Activated naive CD4-positive, alpha-beta T cell treated with anti-CD3 and anti-CD28 coated beads, Interleukin-2, amount 50 U/mL, for 72 hours (primary cell): ENCODE data around the gene OR6M1. TPM values are rescaled to one million over a fixed set of nuclear protein-coding genes. Genes with fewer than 3 reads are reported as not detected.

Source experiments
- ATAC-seq, 2 donors: fragments of 150-1000 bp; cut with Tn5 transposase; 2 replicates each; pipeline ENCODE4 v1.10.0; 2021; ENCODE audit warnings: mild to moderate bottlenecking in 2 of 2, moderate library complexity in 2 of 2
- DNase-seq, 2 donors: peaks; one replicate each; pipeline ENCODE4 v3.0.0; 2021 to 2022; ENCODE audit warnings: low spot score in 2 of 2
- H3K27ac Mint-ChIP-seq, 2 donors: one replicate each; pipeline ENCODE4 v1.8.0; 2022; ENCODE audit warnings: mild to moderate bottlenecking in 2 of 2, mixed read lengths in 2 of 2
- H3K36me3 Mint-ChIP-seq, 2 donors: one replicate each; pipeline ENCODE4 v1.8.0; 2022; ENCODE audit warnings: mixed read lengths in 2 of 2
- H3K9me3 Mint-ChIP-seq, 2 donors: one replicate each; pipeline ENCODE4 v1.8.0; 2022; ENCODE audit warnings: mixed read lengths in 2 of 2
- total RNA-seq, 2 donors: library from RNA; stranded (reverse); gene quantifications; one replicate each; pipeline ENCODE4 v1.2.3, GENCODE V29; 2022

The OR6M1 gene, protein sequence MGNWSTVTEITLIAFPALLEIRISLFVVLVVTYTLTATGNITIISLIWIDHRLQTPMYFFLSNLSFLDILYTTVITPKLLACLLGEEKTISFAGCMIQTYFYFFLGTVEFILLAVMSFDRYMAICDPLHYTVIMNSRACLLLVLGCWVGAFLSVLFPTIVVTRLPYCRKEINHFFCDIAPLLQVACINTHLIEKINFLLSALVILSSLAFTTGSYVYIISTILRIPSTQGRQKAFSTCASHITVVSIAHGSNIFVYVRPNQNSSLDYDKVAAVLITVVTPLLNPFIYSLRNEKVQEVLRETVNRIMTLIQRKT
- total RNA-seq: not detected

- Mint-ChIP-seq H3K36me3 (no peaks in the 10 kb centered on the region), H3K9me3 (no peaks in the 10 kb centered on the region), H3K27ac (no peak within 1 kb of the TSS)
- ATAC-seq (no peak), DNase-seq (no peak)
These were observed at the start of gene OR6M1 for GRCh38 chr11:123806249-123806648. OR6M1 (minus strand) TSS chr11:123806349; CDS start chr11:123806349, 0 bp downstream.

DNA sequence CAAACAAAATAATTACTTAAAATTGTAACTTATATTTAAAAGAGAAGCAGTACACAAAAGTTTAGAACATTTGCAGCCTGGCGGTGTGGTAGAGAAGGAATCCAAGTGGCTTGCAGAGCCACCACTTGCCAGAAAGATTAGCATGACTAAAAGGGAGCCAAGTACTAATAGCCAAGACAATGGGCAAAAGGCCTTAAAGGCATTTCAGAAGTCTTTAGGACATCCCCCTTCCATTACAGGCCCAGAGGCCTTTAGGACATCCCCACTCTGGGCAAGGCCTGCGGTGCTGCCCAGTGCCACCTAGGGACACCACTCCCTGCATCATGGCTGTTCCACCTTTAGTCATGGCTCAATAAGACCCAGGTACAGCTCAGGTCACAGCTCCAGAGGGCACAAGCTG lies 46.9 kb upstream of the OR6M1 start:
- Mint-ChIP-seq H3K27ac (no peak overlapping the region), H3K36me3 (no peaks in the 10 kb centered on the region), H3K9me3 (peaks cover 0 to 10% of the 10 kb centered on the region in 2 donors)
- DNase-seq: no peak
- no peak for ATAC-seq

DNA sequence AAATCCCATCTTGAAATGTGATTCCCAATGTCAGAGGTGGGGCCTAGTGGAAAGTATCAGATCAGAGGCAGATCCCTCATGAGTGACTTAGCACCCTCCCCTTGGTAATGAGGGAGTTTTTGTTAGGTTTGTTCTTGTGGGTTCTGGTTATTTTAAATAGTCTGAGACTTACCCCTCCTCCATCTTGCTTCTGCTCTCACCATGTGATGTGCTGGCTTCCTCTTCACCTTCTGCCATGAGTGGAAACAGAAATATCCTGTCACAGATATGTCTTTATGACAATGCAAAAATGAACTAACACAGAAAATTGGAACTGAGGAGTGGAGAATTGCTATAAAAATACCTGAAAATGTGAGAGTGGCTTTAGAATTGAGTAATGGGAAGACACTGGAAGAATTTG lies 46.2 kb upstream of the OR6M1 start:
- Mint-ChIP-seq H3K36me3 (no peaks in the 10 kb centered on the region), H3K27ac (no peak overlapping the region), H3K9me3 (peaks cover 0 to 10% of the 10 kb centered on the region in 2 donors)
- DNase-seq (no peak), ATAC-seq (no peak)

GRCh38 chr11:123851110-123851509 lies 45.0 kb upstream of the OR6M1 start:
- Mint-ChIP-seq H3K9me3 (peaks cover 0 to 5% of the 10 kb centered on the region in 2 donors), H3K27ac (no peak overlapping the region), H3K36me3 (no peaks in the 10 kb centered on the region)
- ATAC-seq (no peak), DNase-seq (no peak)

- no peak for DNase-seq
- H3K27ac Mint-ChIP-seq: no peak overlapping the region
These were observed 35.0 kb upstream of the OR6M1 start for GRCh38 chr11:123841174-123841573.

GRCh38 chr11:123839131-123839530 lies 33.0 kb upstream of the OR6M1 start:
- ATAC-seq (no peak), DNase-seq (no peak)
- Mint-ChIP-seq H3K9me3 (no peaks in the 10 kb centered on the region), H3K27ac (no peak overlapping the region), H3K36me3 (no peaks in the 10 kb centered on the region)

More at GRCh38 chr11:123841174-123841573, 35.0 kb upstream of the OR6M1 start:
- no peaks in the 10 kb centered on the region for H3K9me3 Mint-ChIP-seq
- peak in 1 of 2 donors; percentile 64 for ATAC-seq
- no peaks in the 10 kb centered on the region for H3K36me3 Mint-ChIP-seq

- no peaks in the 10 kb centered on the region for H3K36me3 Mint-ChIP-seq
- no peaks in the 10 kb centered on the region for H3K9me3 Mint-ChIP-seq
- ATAC-seq: no peak
- H3K27ac Mint-ChIP-seq: no peak overlapping the region
- DNase-seq: no peak
These were observed 32.5 kb upstream of the OR6M1 start for GRCh38 chr11:123838659-123839058.

- no peak for DNase-seq
- no peak for ATAC-seq
- no peaks in the 10 kb centered on the region for H3K9me3 Mint-ChIP-seq
- no peaks in the 10 kb centered on the region for H3K36me3 Mint-ChIP-seq
- H3K27ac Mint-ChIP-seq: no peak overlapping the region
These were observed 32.0 kb upstream of the OR6M1 start for GRCh38 chr11:123838199-123838598.

DNA sequence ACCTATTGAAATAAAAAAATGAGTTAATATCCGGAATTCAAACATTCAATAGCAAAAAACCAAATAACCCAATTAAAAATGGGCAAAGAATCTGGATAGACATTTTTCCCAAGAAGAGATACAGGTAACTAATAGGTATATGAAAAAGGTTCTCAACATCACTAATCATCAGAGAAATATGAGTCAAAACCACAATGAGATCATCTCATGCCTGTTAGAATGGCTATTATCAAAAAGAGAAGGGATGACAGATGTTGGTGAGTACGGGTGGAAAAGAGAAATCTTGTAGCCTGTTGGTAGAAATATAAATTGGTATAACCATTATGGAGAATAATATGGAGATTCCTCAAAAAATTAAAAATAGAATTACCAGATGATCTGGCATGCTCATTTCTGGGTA lies 26.9 kb upstream of the OR6M1 start:
- Mint-ChIP-seq H3K27ac (no peak overlapping the region), H3K36me3 (no peaks in the 10 kb centered on the region), H3K9me3 (no peaks in the 10 kb centered on the region)
- no peak for ATAC-seq
- DNase-seq: no peak

DNA sequence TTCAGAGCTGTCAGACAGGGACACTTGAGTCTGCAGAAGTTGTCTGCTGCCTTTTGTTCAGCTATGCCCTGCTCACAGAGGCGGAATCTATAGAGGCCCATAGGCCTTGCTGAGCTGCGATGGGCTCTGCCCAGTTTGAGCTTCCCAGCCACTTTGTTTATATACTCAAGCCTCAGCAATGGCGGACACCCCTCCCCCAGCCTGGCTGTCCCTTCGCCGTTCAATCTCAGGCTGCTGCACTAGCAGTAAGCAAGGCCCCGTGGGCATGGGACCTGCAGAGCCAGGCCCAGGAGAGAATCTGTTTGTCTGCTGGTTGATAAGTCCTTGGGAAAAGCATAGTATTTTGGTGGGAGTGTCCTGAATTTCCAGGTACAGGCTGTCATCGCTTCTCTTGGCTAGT lies 23.6 kb upstream of the OR6M1 start:
- no peaks in the 10 kb centered on the region for H3K9me3 Mint-ChIP-seq
- no peak overlapping the region for H3K27ac Mint-ChIP-seq
- DNase-seq (no peak), ATAC-seq (no peak)
- H3K36me3 Mint-ChIP-seq: no peaks in the 10 kb centered on the region

DNA sequence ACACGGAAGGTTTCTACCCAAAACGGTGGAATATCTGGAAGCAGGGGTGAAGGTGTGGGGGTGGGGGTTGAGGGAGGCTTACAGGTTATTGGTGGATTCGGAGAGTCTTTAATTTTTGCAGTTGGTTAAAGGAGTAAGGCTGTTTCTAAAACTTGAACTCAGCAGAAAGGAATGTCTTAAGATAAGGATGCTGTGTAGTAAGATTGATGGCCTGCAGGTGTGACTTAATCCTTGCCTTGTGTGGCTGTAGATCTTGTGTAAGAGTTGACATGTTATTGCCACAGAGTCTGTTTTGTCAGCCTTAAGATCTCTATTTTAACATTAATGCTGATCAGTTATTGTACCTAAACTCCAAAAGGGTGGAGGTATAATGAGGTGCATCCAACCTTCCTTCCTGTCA lies 16.4 kb upstream of the OR6M1 start:
- Mint-ChIP-seq H3K9me3 (no peaks in the 10 kb centered on the region), H3K27ac (peak overlapping the region in 1 of 2 donors; percentile 78), H3K36me3 (no peaks in the 10 kb centered on the region)
- DNase-seq (no peak), ATAC-seq (no peak)

GRCh38 chr11:123822032-123822431 lies 15.9 kb upstream of the OR6M1 start:
- DNase-seq (no peak), ATAC-seq (peak in 1 of 2 donors; percentile 59)
- no peaks in the 10 kb centered on the region for H3K9me3 Mint-ChIP-seq
- H3K36me3 Mint-ChIP-seq: no peaks in the 10 kb centered on the region
- H3K27ac Mint-ChIP-seq: peak overlapping the region in 1 of 2 donors; percentile 78

GRCh38 chr11:123815122-123815521 lies 9.0 kb upstream of the OR6M1 start:
- no peak for ATAC-seq

GRCh38 chr11:123801765-123802164 lies 4.4 kb downstream of the OR6M1 start:
- Mint-ChIP-seq H3K36me3 (no peaks in the 10 kb centered on the region), H3K9me3 (no peaks in the 10 kb centered on the region), H3K27ac (no peak overlapping the region)
- DNase-seq (no peak), ATAC-seq (no peak)

More at GRCh38 chr11:123815122-123815521, 9.0 kb upstream of the OR6M1 start:
- Mint-ChIP-seq H3K36me3 (no peaks in the 10 kb centered on the region), H3K9me3 (no peaks in the 10 kb centered on the region), H3K27ac (no peak overlapping the region)
- no peak for DNase-seq

GRCh38 chr11:123800036-123800435 lies 6.1 kb downstream of the OR6M1 start:
- no peak for DNase-seq
- ATAC-seq: no peak
- H3K9me3 Mint-ChIP-seq: no peaks in the 10 kb centered on the region
- H3K27ac Mint-ChIP-seq: no peak overlapping the region
- H3K36me3 Mint-ChIP-seq: no peaks in the 10 kb centered on the region

- no peaks in the 10 kb centered on the region for H3K36me3 Mint-ChIP-seq
- ATAC-seq: no peak
- H3K27ac Mint-ChIP-seq: no peak overlapping the region
- DNase-seq: no peak
- H3K9me3 Mint-ChIP-seq: no peaks in the 10 kb centered on the region
These were observed 6.7 kb downstream of the OR6M1 start for GRCh38 chr11:123799438-123799837.

DNA sequence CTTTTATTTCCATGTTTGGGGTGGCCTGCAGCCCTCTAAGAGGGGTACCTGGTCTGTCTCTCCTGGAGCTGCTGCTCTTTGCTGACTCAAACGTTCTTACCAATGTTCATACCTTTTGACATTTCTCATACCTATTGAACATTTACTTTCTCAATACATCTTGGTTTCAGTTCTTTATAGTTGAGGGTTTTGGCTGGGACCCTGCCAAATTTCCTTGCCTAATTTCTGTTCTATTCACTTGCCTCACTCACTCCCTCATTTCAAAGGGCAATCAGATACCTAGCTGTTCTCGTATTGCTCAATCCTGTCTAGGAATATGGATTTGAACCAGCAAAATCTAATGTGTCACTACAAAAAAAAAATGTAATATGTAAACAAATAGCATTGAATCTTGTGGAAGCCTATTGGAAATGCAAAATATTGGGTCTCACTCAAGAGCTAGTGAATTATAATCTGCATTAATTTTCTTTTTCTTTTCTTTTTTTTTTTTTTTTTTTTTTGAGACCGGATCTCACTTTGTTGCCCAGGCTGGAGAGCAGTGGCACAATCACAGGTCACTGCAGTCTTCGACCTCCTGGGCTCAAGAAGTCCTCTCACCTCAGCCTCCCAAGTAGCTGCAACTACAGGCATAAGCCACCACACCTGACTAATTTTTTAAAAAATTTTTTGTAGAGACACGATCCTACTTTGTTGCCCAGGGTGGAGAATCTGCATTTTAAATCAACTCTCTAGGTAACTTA lies 7.5 kb downstream of the OR6M1 start:
- ATAC-seq (no peak), DNase-seq (no peak)
- no peaks in the 10 kb centered on the region for H3K36me3 Mint-ChIP-seq
- H3K27ac Mint-ChIP-seq: no peak overlapping the region
- H3K9me3 Mint-ChIP-seq: no peaks in the 10 kb centered on the region

- no peak overlapping the region for H3K27ac Mint-ChIP-seq
- H3K9me3 Mint-ChIP-seq: no peaks in the 10 kb centered on the region
- H3K36me3 Mint-ChIP-seq: no peaks in the 10 kb centered on the region
- no peak for ATAC-seq
- DNase-seq: no peak
These were observed 8.1 kb downstream of the OR6M1 start for GRCh38 chr11:123798079-123798478.
